Neural cell (in vitro differentiated cells): ENCODE measurements around the gene TRIM44. TPM values are rescaled to one million over a fixed set of nuclear protein-coding genes. Genes with fewer than 3 reads are reported as not detected.

Experiments used
- H2AFZ ChIP-seq: fragments of 200-600, 300-800 bp; sonication (generic), shearing (Covaris generic); 2 replicates; pipeline ENCODE4 v1.6.0; 2014; ENCODE audit warnings: low read depth, mild to moderate bottlenecking, antibody characterized with exemption, low read length, moderate library complexity
- H3F3A ChIP-seq: fragments of 200-600 bp; shearing (Covaris generic); 2 replicates; pipeline ENCODE4 v1.6.1; 2016; ENCODE audit warnings: mild to moderate bottlenecking, moderate library complexity, mixed read lengths, antibody characterized with exemption, low read length; ENCODE audit not compliant: insufficient read depth, poor library complexity, severe bottlenecking
- H3K27ac ChIP-seq: fragments of 200-600, 300-800 bp; sonication (generic), shearing (Covaris generic); 2 replicates; pipeline ENCODE4 v1.5.1; 2014; ENCODE audit warnings: mild to moderate bottlenecking, low read length, moderate library complexity
- H3K27me3 ChIP-seq: fragments of 300-800, 200-600 bp; sonication (generic), shearing (Covaris generic); 2 replicates; pipeline ENCODE4 v1.6.0; 2014; ENCODE audit warnings: mild to moderate bottlenecking, low read depth, low read length, moderate library complexity; ENCODE audit not compliant: insufficient read depth
- H3K36me3 ChIP-seq: fragments of 300-800, 200-600 bp; sonication (generic), shearing (Covaris generic); 2 replicates; pipeline ENCODE4 v1.5.1; 2014; ENCODE audit warnings: mild to moderate bottlenecking, antibody characterized with exemption, low read length, moderate library complexity; ENCODE audit not compliant: insufficient read depth
- H3K4me2 ChIP-seq: fragments of 300-800, 200-600 bp; sonication (generic), shearing (Covaris generic); 2 replicates; pipeline ENCODE4 v1.6.0; 2014; ENCODE audit warnings: mild to moderate bottlenecking, low read length
- H3K4me3 ChIP-seq: fragments of 300-800, 200-600 bp; sonication (generic), shearing (Covaris generic); 2 replicates; pipeline ENCODE4 v1.5.1; 2014; ENCODE audit warnings: mild to moderate bottlenecking, low read length, moderate library complexity
- H3K79me2 ChIP-seq: fragments of 200-600 bp; shearing (Covaris generic); replicated peaks from 2 replicates; pipeline ENCODE4 v1.6.0; 2014; ENCODE audit warnings: mild to moderate bottlenecking, low read length, moderate library complexity; ENCODE audit not compliant: insufficient read depth
- H3K9ac ChIP-seq: fragments of 300-800, 200-600 bp; sonication (generic), shearing (Covaris generic); 2 replicates; pipeline ENCODE4 v1.6.1; 2016; ENCODE audit warnings: mild to moderate bottlenecking, low read length, mixed read lengths
- H3K9me2 ChIP-seq: fragments of 200-600 bp; shearing (Covaris generic); 2 replicates; pipeline ENCODE4 v1.6.1; 2016; ENCODE audit warnings: mild to moderate bottlenecking, low read length, mixed read lengths; ENCODE audit not compliant: insufficient read depth
- H3K9me3 ChIP-seq: fragments of 200-600, 300-800 bp; sonication (generic), shearing (Covaris generic); 2 replicates; pipeline ENCODE4 v1.6.1; 2016; ENCODE audit warnings: mild to moderate bottlenecking, mixed run types, low read length, moderate library complexity, mixed read lengths
- H4K20me1 ChIP-seq: fragments of 200-600 bp; shearing (Covaris generic); 2 replicates; pipeline ENCODE4 v1.6.1; 2016; ENCODE audit warnings: mild to moderate bottlenecking, mixed run types; ENCODE audit not compliant: insufficient read depth
- CTCF ChIP-seq: fragments of 450-650 bp; IDR thresholded peaks from 2 replicates; pipeline ENCODE4 v1.5.1; 2014; ENCODE audit warnings: antibody characterized with exemption, mild to moderate bottlenecking, moderate library complexity; ENCODE audit not compliant: poor library complexity, severe bottlenecking
- EP300 ChIP-seq: fragments of 450-650 bp; conservative IDR thresholded peaks from 2 replicates; pipeline ENCODE4 v1.6.1; 2014; ENCODE audit warnings: antibody characterized with exemption, mild to moderate bottlenecking, moderate library complexity; ENCODE audit not compliant: poor library complexity, severe bottlenecking
- EZH2 ChIP-seq: fragments of 200-600, 300-800 bp; shearing (Covaris generic), sonication (generic); IDR thresholded peaks from 2 replicates; pipeline ENCODE4 v1.6.1; 2014; ENCODE audit warnings: antibody characterized with exemption, low read length, borderline replicate concordance, mild to moderate bottlenecking; ENCODE audit not compliant: insufficient read depth, poor library complexity, severe bottlenecking
- MXI1 ChIP-seq: fragments of 450-650 bp; conservative IDR thresholded peaks from 2 replicates; pipeline ENCODE4 v1.6.1; 2014; ENCODE audit warnings: antibody characterized with exemption, mild to moderate bottlenecking; ENCODE audit not compliant: poor library complexity, severe bottlenecking
- POLR2AphosphoS5 ChIP-seq: IDR thresholded peaks from 2 replicates; pipeline ENCODE4 v1.6.1; 2012
- RAD21 ChIP-seq: fragments of 450-650 bp; conservative IDR thresholded peaks from 2 replicates; pipeline ENCODE4 v1.6.1; 2014; ENCODE audit warnings: antibody characterized with exemption, mild to moderate bottlenecking, moderate library complexity
- REST ChIP-seq: IDR thresholded peaks from 2 replicates; pipeline ENCODE4 v1.6.1; 2012; ENCODE audit warnings: borderline replicate concordance
- SMC3 ChIP-seq: fragments of 450-650 bp; conservative IDR thresholded peaks from 2 replicates; pipeline ENCODE4 v1.6.1; 2014; ENCODE audit warnings: antibody characterized with exemption, mild to moderate bottlenecking, moderate library complexity; ENCODE audit not compliant: poor library complexity
- TAF1 ChIP-seq: IDR thresholded peaks from 2 replicates; pipeline ENCODE4 v1.6.1; 2012; ENCODE audit warnings: low read depth
- polyA plus RNA-seq: library from polyadenylated mRNA; depleted of rRNA; stranded (reverse); fragments of >200 nt; gene quantifications from 2 replicates; pipeline ENCODE4 v1.2.3, GENCODE V29; 2014

Gene TRIM44
- polyA plus RNA-seq, 1 donor from 2014 or later: 14.9 TPM

GRCh38 chr11:35632301-35632700, 30.3 kb upstream of the TRIM44 start:
- Histone ChIP-seq H2AFZ (no peak overlapping the region), H3K9me2 (no peaks in the 10 kb centered on the region), H3K9ac (no peak overlapping the region), H3F3A (no peaks in the 10 kb centered on the region), H3K4me3 (no peak overlapping the region), H3K4me2 (no peak overlapping the region), H3K36me3 (no peaks in the 10 kb centered on the region), H3K27ac (no peak overlapping the region), H4K20me1 (no peaks in the 10 kb centered on the region), H3K27me3 (no peaks in the 10 kb centered on the region), H3K79me2 (no peaks in the 10 kb centered on the region), H3K9me3 (no peaks in the 10 kb centered on the region)
- TF ChIP-seq TAF1: no peak
- TF ChIP-seq POLR2AphosphoS5: no peak
- no peak for TF ChIP-seq REST
- no peak for TF ChIP-seq EZH2
- TF ChIP-seq EP300: no peak
- TF ChIP-seq CTCF: no peak
- TF ChIP-seq SMC3: no peak
- no peak for TF ChIP-seq MXI1
- TF ChIP-seq RAD21: no peak

- no peak overlapping the region for H3K9ac ChIP-seq
- no peaks in the 10 kb centered on the region for H3K36me3 ChIP-seq
- no peaks in the 10 kb centered on the region for H3F3A ChIP-seq
- no peaks in the 10 kb centered on the region for H3K9me2 ChIP-seq
- no peak overlapping the region for H3K4me3 ChIP-seq
- H3K79me2 ChIP-seq: no peaks in the 10 kb centered on the region
- no peaks in the 10 kb centered on the region for H4K20me1 ChIP-seq
- H3K4me2 ChIP-seq: no peak overlapping the region
- no peak overlapping the region for H3K27ac ChIP-seq
- no peaks in the 10 kb centered on the region for H3K27me3 ChIP-seq
- no peaks in the 10 kb centered on the region for H3K9me3 ChIP-seq
- no peak overlapping the region for H2AFZ ChIP-seq
- TF ChIP-seq MXI1 (no peak), TAF1 (no peak), EP300 (no peak), CTCF (no peak), SMC3 (no peak), RAD21 (no peak), REST (no peak)
These were observed 28.6 kb upstream of the TRIM44 start for GRCh38 chr11:35633827-35634423.
